NCI-H345 treated with DMSO at 0.1 percent for 48 hours (cell line): ENCODE measurements around the gene CR1.
"Not testable (repeated sequence)": the region's sequence is repeated elsewhere in the genome, so short reads cannot be mapped to it uniquely, and the experiment has no call there.

Source experiments
- DNase-seq: peaks from one replicate; lab custom pipeline; 2025; ENCODE audit not compliant: unreplicated experiment; lab: John Stamatoyannopoulos, UW

CR1 gene

DNA sequence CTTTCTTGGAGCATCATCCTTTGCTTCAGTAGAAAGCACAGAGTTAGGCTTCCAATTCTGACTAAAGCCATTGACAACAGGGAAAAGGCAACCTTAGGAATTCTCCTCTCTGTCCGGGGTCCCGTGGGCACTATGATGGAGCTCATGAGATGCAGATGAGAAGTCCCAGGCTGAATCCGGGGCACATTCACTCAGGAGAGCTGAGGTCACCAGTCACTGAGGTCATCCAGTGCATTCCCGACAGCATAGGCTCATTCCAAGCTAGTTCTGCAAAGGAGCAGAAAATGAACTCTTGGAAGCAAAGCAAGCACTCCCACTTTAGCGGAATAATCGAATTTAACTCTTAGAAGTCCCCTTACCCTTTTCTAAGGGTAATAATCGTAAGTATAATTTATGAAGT lies 6.8 kb downstream of the CR1 start:
- DNase-seq, result no peak

DNA sequence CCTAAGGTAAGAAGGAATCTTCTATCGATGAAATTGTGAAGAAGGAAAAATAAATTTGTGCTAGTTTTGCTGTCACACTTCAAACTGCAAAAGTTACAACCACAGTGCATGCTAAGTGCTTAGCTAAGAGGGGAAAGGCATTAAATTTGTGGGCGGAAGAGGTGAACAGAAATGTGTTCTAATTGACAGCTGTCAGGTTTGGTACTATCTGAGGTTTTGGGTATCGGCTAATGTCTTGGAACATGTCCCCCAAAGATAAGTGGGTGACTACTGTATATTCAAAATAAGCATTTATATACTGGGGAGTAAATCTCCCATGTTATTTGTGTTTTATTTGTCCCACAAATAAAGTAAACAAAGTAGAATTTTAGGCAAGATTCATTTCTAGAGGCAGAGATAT lies 8.0 kb downstream of the CR1 start:
- no peak for DNase-seq

DNA sequence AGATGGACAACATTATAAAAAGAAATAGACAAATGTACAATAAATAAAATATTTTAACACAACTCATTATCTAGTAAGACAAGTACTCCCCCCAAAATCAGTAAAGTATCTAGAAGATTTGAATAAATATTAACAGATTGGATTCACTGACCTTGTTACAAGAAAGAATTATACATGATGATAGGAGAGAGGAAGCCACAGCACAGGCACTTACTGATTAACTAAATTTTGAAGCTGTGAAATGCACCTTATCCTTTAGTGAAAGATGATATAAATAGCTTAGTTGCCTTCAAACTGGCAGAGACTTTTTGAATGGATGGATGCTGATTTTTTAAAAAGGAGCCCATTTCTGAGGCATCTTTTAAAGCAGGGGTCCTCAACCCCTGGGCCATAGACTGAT lies 8.5 kb downstream of the CR1 start:
- no peak for DNase-seq

DNA sequence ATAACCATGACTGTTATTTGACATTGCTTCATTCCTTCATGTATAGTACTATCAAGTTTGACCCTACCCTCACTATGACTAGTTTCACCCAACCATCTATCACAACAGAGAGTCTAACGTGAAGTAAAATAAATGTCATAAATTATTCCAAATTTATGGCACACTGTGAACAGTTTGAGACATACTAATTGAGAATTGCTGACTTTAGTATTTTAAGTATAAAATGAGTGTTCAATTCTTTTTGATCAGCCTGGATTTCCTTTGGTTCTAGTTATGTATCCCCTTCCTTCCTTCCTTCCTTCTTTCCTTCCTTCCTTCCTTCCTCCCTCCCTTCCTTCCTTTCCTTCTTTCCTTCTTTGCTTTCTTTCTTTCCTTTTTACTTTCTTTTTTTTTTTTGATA lies 14.5 kb downstream of the CR1 start:
- DNase-seq, result no peak

DNA sequence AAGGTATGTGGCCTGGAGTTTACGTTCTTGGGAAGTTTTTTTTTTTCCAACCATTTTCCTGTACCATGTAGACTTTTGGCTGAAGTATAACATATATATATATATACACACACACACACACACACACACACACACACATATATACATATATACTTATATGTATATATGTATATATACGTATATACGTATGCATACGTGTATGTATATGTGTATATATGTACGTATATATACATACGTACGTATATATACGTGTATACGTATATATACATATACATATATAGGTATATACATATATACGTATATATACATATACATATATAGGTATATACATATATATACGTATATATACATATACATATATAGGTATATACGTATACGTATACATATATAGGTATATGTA lies 18.9 kb downstream of the CR1 start:
- no peak for DNase-seq

DNA sequence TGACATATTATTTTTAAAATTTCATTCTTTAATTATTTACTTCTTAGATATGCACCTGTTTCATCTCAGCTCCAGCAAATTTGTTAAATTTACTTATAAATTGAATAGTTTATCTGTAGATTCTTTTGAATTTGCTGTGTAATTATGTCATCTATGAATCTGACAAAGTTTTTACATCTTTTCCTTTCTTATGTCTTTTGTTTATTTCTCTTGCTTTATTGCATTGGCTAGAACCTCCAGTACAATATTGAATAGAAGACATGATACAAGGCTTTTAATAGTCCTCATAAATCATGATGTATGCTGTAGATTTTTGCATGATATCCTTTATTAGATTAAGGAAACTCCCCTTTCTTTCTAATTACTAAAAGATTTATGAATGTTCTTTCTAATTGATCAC lies 20.8 kb downstream of the CR1 start:
- no peak for DNase-seq

DNA sequence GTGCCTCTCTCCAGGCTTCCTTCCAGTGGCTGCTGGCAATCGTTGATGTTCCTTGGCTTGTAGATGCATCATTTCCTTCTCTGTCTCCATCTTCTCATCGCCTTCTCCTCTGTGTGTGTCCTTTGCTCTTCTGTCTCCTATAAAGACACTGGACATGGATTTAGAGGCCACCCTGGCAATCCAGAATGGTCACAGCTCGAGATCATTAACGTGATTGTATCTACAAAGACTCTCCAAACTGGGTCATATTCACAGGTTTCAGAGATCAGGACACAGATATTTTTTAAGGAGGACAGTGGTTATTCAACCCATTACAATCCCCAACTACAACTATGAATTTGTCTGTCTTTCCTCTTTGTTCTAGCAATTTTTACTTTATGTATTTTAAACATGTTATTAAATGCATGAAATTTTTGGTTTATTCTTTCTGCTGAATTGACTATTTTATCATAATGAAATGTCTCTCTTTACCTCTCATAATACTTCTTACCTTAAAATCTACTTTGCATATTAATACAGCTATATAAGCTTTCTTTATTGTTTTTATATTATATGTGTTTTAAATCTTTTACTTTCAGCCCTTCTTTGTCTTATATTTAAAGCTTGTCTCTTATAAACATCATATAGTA lies 22.8 kb downstream of the CR1 start:
- no peak for DNase-seq

DNA sequence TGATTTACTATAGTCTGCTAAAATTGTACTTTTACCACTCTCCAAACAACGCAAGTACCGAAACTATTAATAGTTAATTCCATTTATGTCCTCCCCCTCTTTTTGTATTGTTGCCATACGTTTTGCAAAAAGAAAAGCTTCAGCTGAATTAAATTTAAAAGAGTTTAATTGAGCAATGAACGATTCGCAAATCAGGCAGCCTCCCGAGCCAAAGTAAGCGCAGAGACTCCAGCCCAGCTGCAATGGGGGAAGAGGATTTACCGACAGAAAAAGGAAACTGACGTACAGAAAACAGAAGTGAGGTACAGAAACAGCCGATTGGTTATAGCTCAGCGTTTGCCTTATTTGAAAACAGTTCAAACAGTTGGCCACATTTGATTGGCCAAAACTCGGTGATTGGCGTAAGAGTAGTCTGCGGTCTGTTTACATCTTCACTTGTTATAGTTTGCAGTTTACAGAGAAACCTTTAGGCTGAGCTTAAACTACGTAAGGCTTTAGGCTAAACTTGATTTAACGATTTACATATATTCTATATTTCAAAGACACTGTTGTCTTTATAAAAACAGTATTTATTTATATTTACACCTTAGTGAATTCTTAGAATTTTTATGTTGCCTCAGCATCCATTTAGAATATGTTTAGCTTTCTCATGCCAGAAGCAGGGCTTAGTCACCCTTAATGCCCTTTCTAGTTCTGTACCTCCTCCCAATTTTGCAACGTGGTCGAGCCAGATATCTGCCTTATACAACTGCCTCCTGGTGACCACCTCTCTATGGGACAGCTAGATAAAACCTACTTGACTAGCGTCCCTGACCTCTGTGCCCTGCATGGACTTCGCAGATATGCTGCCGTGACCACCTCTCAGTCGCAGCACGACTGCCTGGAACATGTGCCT lies 23.8 kb downstream of the CR1 start:
- no peak for DNase-seq

DNA sequence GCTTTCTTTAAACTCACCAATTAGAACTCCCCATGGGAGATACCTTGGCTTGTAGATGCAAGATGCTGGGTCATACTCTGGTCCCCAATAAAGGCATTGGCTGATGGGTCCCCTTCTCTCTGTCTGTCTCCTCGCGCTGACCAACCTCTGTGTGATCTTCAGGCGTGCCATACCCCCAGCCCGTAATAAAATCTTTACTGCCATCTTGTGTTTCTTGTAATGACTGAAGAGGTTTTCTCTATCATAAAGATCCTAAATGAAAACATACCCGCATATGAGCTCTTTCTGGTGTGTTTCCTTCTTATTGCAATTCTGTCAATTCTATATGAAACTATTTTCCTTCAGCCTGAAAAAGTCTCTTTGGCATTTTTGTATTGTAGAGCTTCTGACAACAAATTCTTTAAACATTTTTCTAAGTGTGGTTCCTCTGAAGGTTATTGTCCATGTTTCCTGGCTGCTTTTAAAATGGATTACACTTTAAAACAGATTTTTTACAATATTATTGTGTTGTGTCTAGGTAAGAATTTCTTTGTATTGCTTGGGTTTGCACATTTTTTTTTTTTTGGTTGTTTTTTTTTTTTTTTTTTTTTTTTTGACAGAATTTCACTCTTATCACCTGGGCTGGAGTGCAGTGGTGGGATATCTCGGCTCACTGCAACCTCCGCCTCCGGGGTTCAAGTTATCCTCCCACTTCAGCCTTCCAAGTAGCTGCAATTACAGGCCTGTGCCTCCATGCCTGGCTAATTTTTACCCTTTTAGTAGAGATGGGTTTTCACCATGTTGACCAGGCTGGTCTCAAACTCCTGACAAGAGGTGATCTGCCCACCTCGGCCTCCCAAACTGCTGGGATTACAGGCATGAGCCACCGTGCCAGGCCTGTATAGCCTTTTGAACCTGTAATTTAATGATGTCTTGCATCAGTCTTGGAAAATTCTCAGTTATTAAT lies 24.7 kb downstream of the CR1 start:
- DNase-seq, result not testable (repeated sequence)

DNA sequence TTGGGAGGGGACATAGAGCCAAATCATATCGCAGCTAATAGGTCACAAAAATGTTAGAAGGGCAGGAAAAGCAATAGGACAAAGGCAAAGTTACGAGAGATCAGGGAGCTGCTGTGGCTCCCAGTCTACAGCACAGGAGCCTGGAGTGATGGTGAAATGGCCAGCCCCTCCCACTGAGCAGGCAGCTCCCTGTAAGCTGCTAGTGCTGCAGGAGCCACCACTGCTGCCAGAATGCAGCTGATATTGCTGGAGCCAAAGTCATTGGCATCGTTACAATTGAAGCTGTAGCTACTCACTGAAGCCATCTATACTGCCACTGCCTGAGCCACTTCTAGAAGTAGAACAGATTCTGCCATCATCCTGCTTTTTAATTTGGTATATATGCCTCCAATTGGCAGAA lies 29.3 kb downstream of the CR1 start:
- not testable (repeated sequence) for DNase-seq

DNA sequence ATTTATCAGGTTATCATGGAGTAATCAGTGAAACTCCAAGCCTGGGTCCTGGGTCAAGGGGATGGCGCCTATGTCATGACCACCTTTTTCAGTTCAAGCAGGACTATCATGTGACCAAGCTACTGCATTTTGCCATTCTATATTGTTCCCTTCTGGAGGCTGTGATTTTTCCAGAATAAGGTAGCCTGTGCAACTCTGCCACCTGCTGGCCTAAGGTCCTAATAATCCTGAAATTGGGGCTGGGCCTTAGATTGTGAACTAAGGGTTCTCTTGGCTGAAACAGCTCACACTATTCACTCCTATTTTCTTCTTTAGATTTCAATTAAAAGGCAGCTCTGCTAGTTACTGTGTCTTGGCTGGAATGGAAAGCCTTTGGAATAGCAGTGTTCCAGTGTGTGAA lies 32.4 kb downstream of the CR1 start:
- not testable (repeated sequence) for DNase-seq

DNA sequence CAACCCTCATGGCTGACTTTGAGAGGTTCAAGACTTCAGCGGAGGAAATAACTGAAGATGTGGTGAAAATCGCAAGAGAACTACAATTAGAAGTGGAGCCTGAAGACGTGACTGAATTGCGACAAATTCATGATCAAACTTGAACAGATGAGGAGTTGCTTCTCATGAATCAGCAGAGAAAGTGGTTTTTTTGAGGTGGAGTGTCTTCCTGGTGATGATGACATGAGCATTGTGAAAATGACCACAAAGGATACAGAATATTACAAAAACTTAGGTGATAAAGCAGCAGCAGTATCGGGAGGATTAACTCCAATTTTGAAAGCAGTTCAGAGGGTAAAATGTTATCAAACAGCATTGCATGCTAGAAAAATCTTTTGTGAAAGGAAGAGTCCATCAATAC lies 40.3 kb downstream of the CR1 start:
- DNase-seq, result not testable (repeated sequence)

DNA sequence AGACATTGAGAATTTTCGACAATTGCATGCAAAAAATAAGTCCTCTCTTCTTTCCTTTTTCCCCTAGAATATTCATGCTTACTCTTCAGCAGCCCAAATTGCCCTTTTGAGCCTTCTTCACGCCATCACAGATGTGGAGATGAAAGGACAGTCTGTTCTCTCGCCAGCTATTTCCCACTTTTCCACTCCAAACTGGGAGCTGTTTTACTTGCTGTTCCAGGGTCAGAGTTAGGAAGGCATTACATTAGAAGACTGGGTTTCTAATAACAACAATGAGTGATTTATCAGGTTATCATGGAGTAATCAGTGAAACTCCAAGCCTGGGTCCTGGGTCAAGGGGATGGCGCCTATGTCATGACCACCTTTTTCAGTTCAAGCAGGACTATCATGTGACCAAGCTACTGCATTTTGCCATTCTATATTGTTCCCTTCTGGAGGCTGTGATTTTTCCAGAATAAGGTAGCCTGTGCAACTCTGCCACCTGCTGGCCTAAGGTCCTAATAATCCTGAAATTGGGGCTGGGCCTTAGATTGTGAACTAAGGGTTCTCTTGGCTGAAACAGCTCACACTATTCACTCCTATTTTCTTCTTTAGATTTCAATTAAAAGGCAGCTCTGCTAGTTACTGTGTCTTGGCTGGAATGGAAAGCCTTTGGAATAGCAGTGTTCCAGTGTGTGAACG lies 50.9 kb downstream of the CR1 start:
- not testable (repeated sequence) for DNase-seq

DNA sequence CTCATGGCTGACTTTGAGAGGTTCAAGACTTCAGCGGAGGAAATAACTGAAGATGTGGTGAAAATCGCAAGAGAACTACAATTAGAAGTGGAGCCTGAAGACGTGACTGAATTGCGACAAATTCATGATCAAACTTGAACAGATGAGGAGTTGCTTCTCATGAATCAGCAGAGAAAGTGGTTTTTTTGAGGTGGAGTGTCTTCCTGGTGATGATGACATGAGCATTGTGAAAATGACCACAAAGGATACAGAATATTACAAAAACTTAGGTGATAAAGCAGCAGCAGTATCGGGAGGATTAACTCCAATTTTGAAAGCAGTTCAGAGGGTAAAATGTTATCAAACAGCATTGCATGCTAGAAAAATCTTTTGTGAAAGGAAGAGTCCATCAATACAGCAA lies 58.9 kb downstream of the CR1 start:
- not testable (repeated sequence) for DNase-seq

DNA sequence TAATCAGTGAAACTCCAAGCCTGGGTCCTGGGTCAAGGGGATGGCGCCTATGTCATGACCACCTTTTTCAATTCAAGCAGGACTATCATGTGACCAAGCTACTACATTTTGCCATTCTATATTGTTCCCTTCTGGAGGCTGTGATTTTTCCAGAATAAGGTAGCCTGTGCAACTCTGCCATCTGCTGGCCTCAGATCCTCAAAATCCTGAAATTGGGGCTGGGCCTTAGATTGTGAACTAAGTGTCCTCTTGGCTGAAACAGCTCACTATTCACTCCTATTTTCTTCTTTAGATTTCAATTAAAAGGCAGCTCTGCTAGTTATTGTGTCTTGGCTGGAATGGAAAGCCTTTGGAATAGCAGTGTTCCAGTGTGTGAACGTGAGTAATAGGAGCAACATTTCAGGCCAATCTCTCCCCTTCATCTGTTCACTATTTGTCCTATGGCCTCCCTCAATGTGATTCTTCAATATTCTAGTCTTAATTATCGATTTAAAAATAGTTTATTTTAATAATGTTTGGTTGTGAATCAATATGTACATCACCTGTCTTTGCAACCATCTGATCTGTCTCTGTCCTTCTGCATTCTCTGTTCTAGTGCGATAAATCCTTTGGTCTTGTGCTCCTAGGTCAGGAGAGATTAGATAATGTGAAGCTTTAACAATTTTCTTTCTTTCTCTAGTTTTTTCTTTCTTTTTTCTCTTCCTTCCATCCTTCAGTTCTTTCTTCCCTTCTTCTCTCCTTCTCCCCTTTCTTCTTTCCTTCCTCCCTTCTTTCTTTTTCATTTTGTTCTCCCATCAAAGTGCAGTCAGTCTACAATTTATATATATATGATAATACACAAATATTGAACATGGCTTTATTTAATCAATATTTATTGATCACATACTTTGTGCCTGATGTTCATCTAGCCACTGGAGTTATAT lies 69.8 kb downstream of the CR1 start:
- no peak for DNase-seq

DNA sequence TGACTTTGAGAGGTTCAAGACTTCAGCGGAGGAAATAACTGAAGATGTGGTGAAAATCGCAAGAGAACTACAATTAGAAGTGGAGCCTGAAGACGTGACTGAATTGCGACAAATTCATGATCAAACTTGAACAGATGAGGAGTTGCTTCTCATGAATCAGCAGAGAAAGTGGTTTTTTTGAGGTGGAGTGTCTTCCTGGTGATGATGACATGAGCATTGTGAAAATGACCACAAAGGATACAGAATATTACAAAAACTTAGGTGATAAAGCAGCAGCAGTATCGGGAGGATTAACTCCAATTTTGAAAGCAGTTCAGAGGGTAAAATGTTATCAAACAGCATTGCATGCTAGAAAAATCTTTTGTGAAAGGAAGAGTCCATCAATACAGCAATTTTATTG lies 76.0 kb downstream of the CR1 start:
- DNase-seq, result not testable (repeated sequence)

DNA sequence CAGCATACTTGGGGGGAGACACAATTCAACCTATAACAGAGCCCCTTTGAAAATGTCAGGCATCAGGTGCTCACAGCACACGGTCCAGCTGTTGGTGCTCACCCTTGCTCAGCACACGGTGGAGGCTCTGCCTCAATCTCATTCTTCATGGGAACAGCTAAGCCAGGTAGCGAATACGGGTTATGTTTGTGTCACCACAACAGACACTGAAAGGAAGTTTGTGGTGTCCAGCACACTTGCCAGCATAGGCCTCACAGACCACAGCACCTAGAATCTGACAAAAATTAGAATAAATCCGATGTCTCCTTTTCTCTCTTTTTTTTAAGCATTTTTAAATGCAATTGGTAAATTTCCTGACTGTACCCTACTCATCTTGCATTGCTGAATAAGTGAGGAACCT lies 77.1 kb downstream of the CR1 start:
- not testable (repeated sequence) for DNase-seq

DNA sequence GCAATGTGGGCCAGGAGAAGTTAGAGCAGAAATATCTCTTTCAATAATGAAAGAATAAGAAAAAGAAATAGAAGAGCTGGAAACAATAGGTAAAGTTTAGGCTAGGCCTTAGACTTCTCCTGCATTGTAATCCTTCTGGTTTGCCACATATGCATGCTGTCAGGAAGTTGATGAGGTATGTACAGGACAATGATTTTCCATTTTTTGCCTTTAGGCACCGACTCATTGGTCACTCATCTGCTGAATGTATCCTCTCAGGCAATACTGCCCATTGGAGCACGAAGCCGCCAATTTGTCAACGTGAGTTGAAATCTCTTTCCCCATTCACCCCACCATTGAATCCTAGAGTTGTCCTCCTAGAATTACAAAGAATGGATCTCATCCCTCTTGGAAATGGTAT lies 79.4 kb downstream of the CR1 start:
- DNase-seq, result not testable (repeated sequence)

DNA sequence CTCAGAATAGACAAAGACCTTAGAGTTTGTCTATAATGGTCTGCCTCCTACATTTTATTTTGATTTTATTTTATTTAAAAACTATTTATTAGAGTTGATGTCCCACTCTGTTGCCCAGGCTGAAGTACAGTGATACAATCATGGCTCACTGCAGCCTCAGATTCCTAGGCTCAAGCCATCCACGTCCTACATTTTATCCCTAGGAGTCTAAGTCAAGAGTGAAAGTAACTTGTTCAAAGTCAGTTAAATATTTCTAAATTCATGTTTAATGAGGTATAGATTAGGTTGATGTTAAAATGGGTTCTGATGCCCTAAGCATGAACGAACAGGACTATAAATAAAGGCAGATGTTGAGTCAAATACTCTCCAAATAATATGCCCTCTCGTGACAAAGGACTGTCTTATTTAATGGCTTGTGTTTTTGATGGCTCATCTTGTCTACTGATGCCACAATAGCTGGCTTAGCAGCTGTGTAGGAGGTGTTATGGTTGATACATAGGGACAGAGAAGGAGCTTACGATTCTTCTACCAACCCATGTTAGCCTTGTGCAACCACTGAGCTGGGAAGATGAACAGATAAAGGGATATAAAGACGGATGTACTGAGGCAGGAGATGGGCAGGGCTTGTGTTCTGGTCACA lies 83.0 kb downstream of the CR1 start:
- no peak for DNase-seq
